Measurements from ENCODE around the gene SHROOM3.

DNA sequence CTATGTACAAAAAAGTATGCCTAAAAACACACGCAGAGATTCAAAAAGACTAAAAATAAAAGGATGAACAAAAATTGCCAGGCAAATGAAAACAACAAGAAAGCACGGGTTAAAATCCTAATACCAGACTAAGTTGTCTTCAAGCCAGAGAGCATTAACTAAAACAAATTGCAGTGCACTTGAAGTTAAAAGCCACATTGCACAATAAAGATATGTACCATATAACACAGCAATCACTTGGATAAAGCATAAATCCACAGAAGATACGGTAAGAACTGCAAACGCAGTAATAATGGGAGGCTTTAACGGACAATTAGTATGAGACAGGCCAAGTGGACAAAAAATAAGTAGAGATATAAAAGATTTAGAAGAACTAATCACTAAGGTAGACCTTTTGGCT, 28.9 kb upstream of the SHROOM3 start:
- TF ChIP-seq, protein P1, sequence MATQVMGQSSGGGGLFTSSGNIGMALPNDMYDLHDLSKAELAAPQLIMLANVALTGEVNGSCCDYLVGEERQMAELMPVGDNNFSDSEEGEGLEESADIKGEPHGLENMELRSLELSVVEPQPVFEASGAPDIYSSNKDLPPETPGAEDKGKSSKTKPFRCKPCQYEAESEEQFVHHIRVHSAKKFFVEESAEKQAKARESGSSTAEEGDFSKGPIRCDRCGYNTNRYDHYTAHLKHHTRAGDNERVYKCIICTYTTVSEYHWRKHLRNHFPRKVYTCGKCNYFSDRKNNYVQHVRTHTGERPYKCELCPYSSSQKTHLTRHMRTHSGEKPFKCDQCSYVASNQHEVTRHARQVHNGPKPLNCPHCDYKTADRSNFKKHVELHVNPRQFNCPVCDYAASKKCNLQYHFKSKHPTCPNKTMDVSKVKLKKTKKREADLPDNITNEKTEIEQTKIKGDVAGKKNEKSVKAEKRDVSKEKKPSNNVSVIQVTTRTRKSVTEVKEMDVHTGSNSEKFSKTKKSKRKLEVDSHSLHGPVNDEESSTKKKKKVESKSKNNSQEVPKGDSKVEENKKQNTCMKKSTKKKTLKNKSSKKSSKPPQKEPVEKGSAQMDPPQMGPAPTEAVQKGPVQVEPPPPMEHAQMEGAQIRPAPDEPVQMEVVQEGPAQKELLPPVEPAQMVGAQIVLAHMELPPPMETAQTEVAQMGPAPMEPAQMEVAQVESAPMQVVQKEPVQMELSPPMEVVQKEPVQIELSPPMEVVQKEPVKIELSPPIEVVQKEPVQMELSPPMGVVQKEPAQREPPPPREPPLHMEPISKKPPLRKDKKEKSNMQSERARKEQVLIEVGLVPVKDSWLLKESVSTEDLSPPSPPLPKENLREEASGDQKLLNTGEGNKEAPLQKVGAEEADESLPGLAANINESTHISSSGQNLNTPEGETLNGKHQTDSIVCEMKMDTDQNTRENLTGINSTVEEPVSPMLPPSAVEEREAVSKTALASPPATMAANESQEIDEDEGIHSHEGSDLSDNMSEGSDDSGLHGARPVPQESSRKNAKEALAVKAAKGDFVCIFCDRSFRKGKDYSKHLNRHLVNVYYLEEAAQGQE (IDR thresholded peaks at IDR 0.05; ENCODE audit: insufficient read depth in 1 of 2, low read depth in 2 of 2, low read length in 2 of 2) = no peak
- TF ChIP-seq POLR2AphosphoS5 (IDR thresholded peaks at IDR 0.05; ENCODE audit: low read depth, low read length) = no peak
- TF ChIP-seq SIN3A (IDR thresholded peaks at IDR 0.05; ENCODE audit: borderline replicate concordance, insufficient read depth, low read length) = no peak
- no peak for TF ChIP-seq TAF1 (IDR thresholded peaks at IDR 0.05; ENCODE audit: borderline replicate concordance, insufficient read depth, low read length)

Measured in PFSK-1 (cell line).